Islet precursor cell (in vitro differentiated cells): ENCODE measurements around the gene TRIO.

Source experiments
- DNase-seq: peaks from one replicate; pipeline ENCODE4 v3.0.0-alpha.2; 2018

The TRIO gene

GRCh38 chr5:14445576-14446290, 302.6 kb downstream of the TRIO start:
- DNase-seq = peak; percentile 90

- no peak for DNase-seq
Observed at GRCh38 chr5:14447958-14448911, 305.1 kb downstream of the TRIO start.

GRCh38 chr5:14449052-14449661, 306.0 kb downstream of the TRIO start:
- peak; percentile 66 for DNase-seq

GRCh38 chr5:14450018-14450524, 306.9 kb downstream of the TRIO start:
- no peak for DNase-seq

- DNase-seq = no peak
Observed at GRCh38 chr5:14450742-14451141, 307.6 kb downstream of the TRIO start.

- no peak for DNase-seq
Observed at GRCh38 chr5:14451871-14452270, 308.7 kb downstream of the TRIO start.

GRCh38 chr5:14452685-14453454, 309.7 kb downstream of the TRIO start:
- DNase-seq = no peak

- no peak for DNase-seq
Observed at GRCh38 chr5:14453481-14453880, 310.3 kb downstream of the TRIO start.

GRCh38 chr5:14455814-14456321, 312.7 kb downstream of the TRIO start:
- DNase-seq = no peak

GRCh38 chr5:14457476-14457875, 314.3 kb downstream of the TRIO start:
- DNase-seq = no peak

GRCh38 chr5:14458414-14458813, 315.3 kb downstream of the TRIO start:
- no peak for DNase-seq

GRCh38 chr5:14460844-14461398, 317.8 kb downstream of the TRIO start:
- DNase-seq = no peak

GRCh38 chr5:14462681-14463080, 319.5 kb downstream of the TRIO start:
- DNase-seq = no peak

- peak; percentile 64 for DNase-seq
Observed at GRCh38 chr5:14463629-14464028, 320.5 kb downstream of the TRIO start.

- no peak for DNase-seq
Observed at GRCh38 chr5:14464096-14464495, 321.0 kb downstream of the TRIO start.

- DNase-seq = no peak
Observed at GRCh38 chr5:14464671-14465070, 321.5 kb downstream of the TRIO start.

- no peak for DNase-seq
Observed at GRCh38 chr5:14465116-14465515, 322.0 kb downstream of the TRIO start.

GRCh38 chr5:14465776-14466175, 322.6 kb downstream of the TRIO start:
- DNase-seq = peak; percentile 47

GRCh38 chr5:14467251-14467650, 324.1 kb downstream of the TRIO start:
- DNase-seq = no peak

GRCh38 chr5:14467886-14468285, 324.7 kb downstream of the TRIO start:
- DNase-seq = no peak

- peak; percentile 45 for DNase-seq
Observed at GRCh38 chr5:14469551-14470377, 326.6 kb downstream of the TRIO start.
